Measurements from ENCODE around the gene PCDHB4. TPM values are rescaled to one million over a fixed set of nuclear protein-coding genes. Genes with fewer than 3 reads are reported as not detected.

PCDHB4 gene
- total RNA-seq, result 0.09 TPM in 2 replicates

DNA sequence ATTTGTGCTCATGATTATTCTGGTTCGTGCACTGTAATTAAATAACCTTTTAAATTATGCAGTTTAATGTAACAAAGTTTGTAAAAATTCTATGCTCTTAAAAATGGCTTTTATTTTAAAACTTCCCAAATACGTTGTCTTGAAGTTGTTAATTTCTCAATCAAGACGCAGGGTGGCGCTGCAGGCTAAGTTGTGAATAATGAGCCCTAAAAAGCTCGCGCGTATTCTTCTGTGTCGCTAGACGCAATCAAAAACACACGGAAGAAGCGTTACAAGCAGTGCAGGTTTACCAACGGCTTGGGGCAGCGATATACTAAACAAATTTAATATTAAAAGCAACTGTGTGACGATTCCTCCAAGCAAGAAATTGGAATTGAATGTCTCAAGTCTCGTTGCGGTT, at the start of gene PCDHB4:
Gene PCDHB4, plus strand, starts transcription at position 256 of the 400 bp plus-strand sequence. CDS start 181 bp downstream, outside the sequence.

GRCh38 chr5:141094481-141095262, 26.9 kb upstream of the PCDHB4 start, which contains the start of gene PCDHB2:
Gene PCDHB2 (plus strand): TSS chr5:141094615. CDS start chr5:141094791, 176 bp downstream.

GRCh38 chr5:141100243-141100805, 21.3 kb upstream of the PCDHB4 start, which contains the start of gene PCDHB3:
Gene PCDHB3 (plus strand): TSS chr5:141100473. CDS start chr5:141100650, 177 bp downstream.

DNA sequence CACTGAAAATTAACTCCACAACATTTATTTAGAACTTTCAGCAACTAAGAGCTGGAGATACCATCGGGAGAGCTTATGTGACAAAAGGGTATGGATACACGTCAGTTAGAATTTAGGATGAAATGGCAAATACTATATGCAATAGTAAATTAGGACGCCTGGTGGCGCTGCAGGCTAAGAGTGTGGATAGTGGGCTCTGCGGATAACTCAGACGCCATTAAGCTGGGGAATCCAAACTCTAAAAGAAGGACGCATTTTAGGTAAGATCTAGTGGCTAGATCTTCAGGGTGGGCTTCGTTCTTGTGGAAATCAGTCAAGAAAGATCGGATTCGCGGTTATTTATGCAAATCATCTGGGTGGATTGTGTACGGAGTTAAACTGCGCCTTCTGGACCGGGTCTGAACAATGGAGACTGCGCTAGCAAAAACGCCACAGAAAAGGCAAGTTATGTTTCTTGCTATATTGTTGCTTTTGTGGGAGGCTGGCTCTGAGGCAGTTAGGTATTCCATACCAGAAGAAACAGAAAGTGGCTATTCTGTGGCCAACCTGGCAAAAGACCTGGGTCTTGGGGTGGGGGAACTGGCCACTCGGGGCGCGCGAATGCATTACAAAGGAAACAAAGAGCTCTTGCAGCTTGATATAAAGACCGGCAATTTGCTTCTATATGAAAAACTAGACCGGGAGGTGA, 13.6 kb downstream of the PCDHB4 start, which contains the start of gene PCDHB5:
Gene PCDHB5, plus strand, starts transcription at position 177 of the 688 bp plus-strand sequence. Its CDS starts 229 bp downstream, at position 406.

GRCh38 chr5:141149812-141150211, 28.2 kb downstream of the PCDHB4 start, which contains the start of gene PCDHB6:
Gene PCDHB6 (plus strand): TSS chr5:141150057. CDS start chr5:141150258, 201 bp downstream.

DNA sequence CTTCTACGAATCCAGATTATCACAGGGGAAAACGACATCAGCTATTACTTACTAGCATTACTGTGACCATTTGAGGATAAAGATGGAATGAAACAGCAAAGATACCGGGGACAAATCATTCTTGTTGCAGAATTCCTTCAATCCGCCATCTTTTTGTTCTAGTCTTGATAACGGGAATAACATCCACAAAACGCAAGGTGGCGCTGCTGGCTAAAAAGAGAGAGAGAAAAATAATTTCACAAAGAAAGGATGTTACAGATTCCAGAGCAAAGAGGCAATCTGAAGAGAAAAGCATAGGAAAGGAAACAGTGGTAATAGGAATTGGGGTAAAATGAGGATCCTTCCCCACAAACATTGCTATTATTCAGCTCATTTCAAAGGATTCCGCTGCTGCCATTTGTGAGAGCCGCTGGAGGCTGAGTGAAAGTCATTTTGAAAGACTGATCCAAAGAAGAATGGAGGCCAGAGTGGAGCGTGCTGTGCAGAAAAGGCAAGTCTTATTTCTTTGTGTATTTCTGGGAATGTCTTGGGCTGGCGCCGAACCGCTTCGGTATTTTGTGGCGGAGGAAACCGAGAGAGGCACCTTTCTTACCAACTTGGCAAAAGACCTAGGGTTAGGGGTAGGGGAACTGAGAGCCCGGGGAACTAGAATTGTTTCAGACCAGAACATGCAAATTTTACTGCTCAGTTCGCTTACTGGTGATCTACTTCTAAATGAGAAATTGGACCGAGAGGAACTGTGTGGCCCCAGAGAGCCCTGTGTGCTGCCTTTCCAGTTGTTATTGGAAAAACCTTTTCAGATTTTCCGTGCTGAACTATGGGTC, 51.0 kb downstream of the PCDHB4 start, which contains the start of gene PCDHB7:
Gene PCDHB7, plus strand, starts transcription at position 264 of the 824 bp plus-strand sequence. Its CDS starts 192 bp downstream, at position 456.

Other genes with a start within 250 kb of the PCDHB4 start
- gene PCDHA12, start 246.5 kb upstream of the PCDHB4 start, total RNA-seq, result 0.09 and 0.19 TPM in 2 replicates
- gene PCDHA13, start 239.7 kb upstream of the PCDHB4 start, total RNA-seq, result 0.09 and 0.19 TPM in 2 replicates
- 0.18 and 0.19 TPM in 2 replicates for gene PCDHAC1, start 195.5 kb upstream of the PCDHB4 start, total RNA-seq
- 0.09 and 2.4 TPM in 2 replicates for gene PCDHAC2, start 155.3 kb upstream of the PCDHB4 start, total RNA-seq
- gene PCDHB1, start 70.4 kb upstream of the PCDHB4 start, total RNA-seq, result not detected in 2 replicates
- gene PCDHB2, start 27.2 kb upstream of the PCDHB4 start, total RNA-seq, result 1.8 and 3.5 TPM in 2 replicates
- 0.36 and 0.38 TPM in 2 replicates for gene PCDHB3, start 21.3 kb upstream of the PCDHB4 start, total RNA-seq
- 0.56 and 1.4 TPM in 2 replicates for gene PCDHB5, start 13.4 kb downstream of the PCDHB4 start, total RNA-seq
- gene PCDHB6, start 28.2 kb downstream of the PCDHB4 start, total RNA-seq, result 0.09 TPM in 2 replicates
- 0.45 and 0.56 TPM in 2 replicates for gene PCDHB7, start 50.8 kb downstream of the PCDHB4 start, total RNA-seq
- 0.18 and 0.94 TPM in 2 replicates for gene PCDHB8, start 56.0 kb downstream of the PCDHB4 start, total RNA-seq
- 0.09 and 0.19 TPM in 2 replicates for gene PCDHB16, start 60.6 kb downstream of the PCDHB4 start, total RNA-seq
- 0.27 and 0.28 TPM in 2 replicates for gene PCDHB9, start 65.3 kb downstream of the PCDHB4 start, total RNA-seq
- 0.72 and 1.0 TPM in 2 replicates for gene PCDHB10, start 70.5 kb downstream of the PCDHB4 start, total RNA-seq
- gene PCDHB11, start 77.8 kb downstream of the PCDHB4 start, total RNA-seq, result 0.38 and 0.99 TPM in 2 replicates
- 0.47 and 0.54 TPM in 2 replicates for gene PCDHB12, start 86.9 kb downstream of the PCDHB4 start, total RNA-seq
- gene PCDHB13, start 92.1 kb downstream of the PCDHB4 start, total RNA-seq, result 0.99 and 1.6 TPM in 2 replicates
- gene PCDHB14, start 101.5 kb downstream of the PCDHB4 start, total RNA-seq, result 1.3 and 1.6 TPM in 2 replicates
- 0.90 and 1.7 TPM in 2 replicates for gene PCDHB15, start 123.6 kb downstream of the PCDHB4 start, total RNA-seq
- gene SLC25A2, start 182.2 kb downstream of the PCDHB4 start, total RNA-seq, result 0.09 and 0.19 TPM in 2 replicates
- gene TAF7, start 199.0 kb downstream of the PCDHB4 start, total RNA-seq, result 71.7 and 90.4 TPM in 2 replicates
- gene PCDHGA1, start 208.7 kb downstream of the PCDHB4 start, total RNA-seq, result 0.36 and 1.0 TPM in 2 replicates
- 0.90 and 3.0 TPM in 2 replicates for gene PCDHGA2, start 216.9 kb downstream of the PCDHB4 start, total RNA-seq
- gene PCDHGA3, start 222.0 kb downstream of the PCDHB4 start, total RNA-seq, result 0.54 and 1.9 TPM in 2 replicates
- 0.99 and 2.0 TPM in 2 replicates for gene PCDHGB1, start 228.3 kb downstream of the PCDHB4 start, total RNA-seq
- 2.6 and 5.0 TPM in 2 replicates for gene PCDHGA4, start 233.2 kb downstream of the PCDHB4 start, total RNA-seq
- 2.0 and 2.2 TPM in 2 replicates for gene PCDHGB2, start 238.2 kb downstream of the PCDHB4 start, total RNA-seq
- gene PCDHGA5, start 242.3 kb downstream of the PCDHB4 start, total RNA-seq, result 0.90 and 1.2 TPM in 2 replicates
- 3.1 and 4.0 TPM in 2 replicates for gene PCDHGB3, start 248.4 kb downstream of the PCDHB4 start, total RNA-seq